Right lobe of liver (tissue), 4 donors: ENCODE results near the gene ADAM12.

Source experiments
- POLR2A ChIP-seq: fragments of 450-650 bp; IDR thresholded peaks from one replicate; pipeline ENCODE4 v1.6.1; 2017; ENCODE audit warnings: antibody characterized with exemption, mild to moderate bottlenecking
- TF ChIP-seq, protein P1 (sequence below), 4 donors: fragments of 200-600 bp in 3 of 4; fragments of 450-650 bp in 1 of 4; IDR thresholded peaks; one replicate each; pipeline versions ENCODE4 v1.5.1 to v1.8.0; 2016 to 2022; ENCODE audit warnings: antibody characterized with exemption in 4 of 4, mild to moderate bottlenecking in 2 of 4
- donor health status: DM: no; HTN: no; CAD: no.
- donor health status: DM: no; HTN: no; CAD: no.
- donor health status: DM: no; HTN: yes; CAD: no.

DNA sequence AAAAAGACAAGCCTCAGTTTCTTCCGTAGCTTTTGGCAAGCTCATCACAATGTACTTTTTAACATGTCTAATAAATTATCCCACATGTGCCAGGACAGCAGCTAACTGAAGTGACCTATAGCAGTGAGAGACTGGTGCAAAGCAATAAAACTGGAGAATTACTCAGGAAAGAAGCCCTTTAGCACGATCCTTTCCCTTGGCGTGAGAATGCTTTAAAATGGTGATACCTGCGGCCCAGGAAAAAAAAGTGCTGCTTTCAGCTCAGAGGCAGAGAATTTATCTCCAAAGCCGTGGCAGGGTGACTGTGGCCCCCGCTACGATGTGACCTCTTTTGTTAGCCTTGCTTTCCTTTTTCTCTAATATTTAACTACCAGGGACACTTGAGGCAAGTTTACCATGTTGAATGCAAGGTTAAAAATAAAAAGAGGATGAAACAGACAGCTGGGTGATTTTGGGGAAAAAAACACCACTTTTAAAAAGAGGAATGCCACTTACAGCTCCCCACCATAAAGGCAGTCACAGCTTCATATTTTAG, 307.9 kb downstream of the ADAM12 start:
- TF ChIP-seq, protein P1, sequence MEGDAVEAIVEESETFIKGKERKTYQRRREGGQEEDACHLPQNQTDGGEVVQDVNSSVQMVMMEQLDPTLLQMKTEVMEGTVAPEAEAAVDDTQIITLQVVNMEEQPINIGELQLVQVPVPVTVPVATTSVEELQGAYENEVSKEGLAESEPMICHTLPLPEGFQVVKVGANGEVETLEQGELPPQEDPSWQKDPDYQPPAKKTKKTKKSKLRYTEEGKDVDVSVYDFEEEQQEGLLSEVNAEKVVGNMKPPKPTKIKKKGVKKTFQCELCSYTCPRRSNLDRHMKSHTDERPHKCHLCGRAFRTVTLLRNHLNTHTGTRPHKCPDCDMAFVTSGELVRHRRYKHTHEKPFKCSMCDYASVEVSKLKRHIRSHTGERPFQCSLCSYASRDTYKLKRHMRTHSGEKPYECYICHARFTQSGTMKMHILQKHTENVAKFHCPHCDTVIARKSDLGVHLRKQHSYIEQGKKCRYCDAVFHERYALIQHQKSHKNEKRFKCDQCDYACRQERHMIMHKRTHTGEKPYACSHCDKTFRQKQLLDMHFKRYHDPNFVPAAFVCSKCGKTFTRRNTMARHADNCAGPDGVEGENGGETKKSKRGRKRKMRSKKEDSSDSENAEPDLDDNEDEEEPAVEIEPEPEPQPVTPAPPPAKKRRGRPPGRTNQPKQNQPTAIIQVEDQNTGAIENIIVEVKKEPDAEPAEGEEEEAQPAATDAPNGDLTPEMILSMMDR (IDR thresholded peaks at IDR 0.05) = no peak
- no peak for TF ChIP-seq POLR2A
